ENCODE measurements around the gene DCUN1D4. TPM values are rescaled to one million over a fixed set of nuclear protein-coding genes. Genes with fewer than 3 reads are reported as not detected.
A peak's percentile ranks its signal among the peaks of the same experiment; 100 is the strongest.
"Not testable (repeated sequence)": the region's sequence is repeated elsewhere in the genome, so short reads cannot be mapped to it uniquely, and the experiment has no call there.

DCUN1D4 gene
- total RNA-seq, 1 donor from 2014 or later, result 62.4 TPM

DNA sequence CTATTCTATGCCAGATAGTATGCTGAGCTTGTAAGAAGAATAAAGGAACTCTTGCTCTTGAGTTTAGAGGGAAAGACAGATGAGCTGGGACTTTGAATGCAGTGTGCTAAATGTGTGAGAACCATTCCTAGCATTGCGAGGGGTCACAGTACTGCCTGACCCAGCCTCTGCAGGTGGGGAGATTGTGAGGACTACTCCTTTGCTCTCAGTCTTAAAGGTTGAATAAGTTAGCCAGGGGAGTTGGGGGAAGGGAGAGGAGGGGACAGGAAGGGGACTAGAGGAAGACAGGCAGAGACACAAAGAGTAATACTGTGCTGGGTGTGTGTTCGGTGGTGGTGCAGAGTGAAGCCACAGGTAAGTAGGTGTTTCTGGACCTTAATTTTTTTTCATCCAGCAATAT, 41.7 kb downstream of the DCUN1D4 start:
- Mint-ChIP-seq H3K4me3 (no peak overlapping the region), H3K4me1 (ENCODE audit: unreplicated experiment) (no peaks in the 10 kb centered on the region), H3K36me3 (peaks cover 25% of the 10 kb centered on the region), H3K27ac (peak overlapping the region; percentile 16), H3K9me3 (no peaks in the 10 kb centered on the region), H3K27me3 (no peaks in the 10 kb centered on the region)
- no peak for DNase-seq (ENCODE audit: extremely low spot score, unreplicated experiment)
- TF ChIP-seq, protein P1, sequence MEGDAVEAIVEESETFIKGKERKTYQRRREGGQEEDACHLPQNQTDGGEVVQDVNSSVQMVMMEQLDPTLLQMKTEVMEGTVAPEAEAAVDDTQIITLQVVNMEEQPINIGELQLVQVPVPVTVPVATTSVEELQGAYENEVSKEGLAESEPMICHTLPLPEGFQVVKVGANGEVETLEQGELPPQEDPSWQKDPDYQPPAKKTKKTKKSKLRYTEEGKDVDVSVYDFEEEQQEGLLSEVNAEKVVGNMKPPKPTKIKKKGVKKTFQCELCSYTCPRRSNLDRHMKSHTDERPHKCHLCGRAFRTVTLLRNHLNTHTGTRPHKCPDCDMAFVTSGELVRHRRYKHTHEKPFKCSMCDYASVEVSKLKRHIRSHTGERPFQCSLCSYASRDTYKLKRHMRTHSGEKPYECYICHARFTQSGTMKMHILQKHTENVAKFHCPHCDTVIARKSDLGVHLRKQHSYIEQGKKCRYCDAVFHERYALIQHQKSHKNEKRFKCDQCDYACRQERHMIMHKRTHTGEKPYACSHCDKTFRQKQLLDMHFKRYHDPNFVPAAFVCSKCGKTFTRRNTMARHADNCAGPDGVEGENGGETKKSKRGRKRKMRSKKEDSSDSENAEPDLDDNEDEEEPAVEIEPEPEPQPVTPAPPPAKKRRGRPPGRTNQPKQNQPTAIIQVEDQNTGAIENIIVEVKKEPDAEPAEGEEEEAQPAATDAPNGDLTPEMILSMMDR (conservative IDR thresholded peaks at IDR 0.05), result no peak

- no peak overlapping the region for H3K4me3 Mint-ChIP-seq
- DNase-seq (ENCODE audit: extremely low spot score, unreplicated experiment), result no peak
These were observed 42.4 kb downstream of the DCUN1D4 start for GRCh38 chr4:51885363-51885762.

GRCh38 chr4:51890760-51891159, 47.8 kb downstream of the DCUN1D4 start:
- DNase-seq (ENCODE audit: extremely low spot score, unreplicated experiment), result no peak
- peaks cover 3% of the 10 kb centered on the region for H3K4me1 Mint-ChIP-seq (ENCODE audit: unreplicated experiment)
- peaks cover 21% of the 10 kb centered on the region for H3K36me3 Mint-ChIP-seq
- no peak overlapping the region for H3K27ac Mint-ChIP-seq
- TF ChIP-seq, protein P1 (conservative IDR thresholded peaks at IDR 0.05), result no peak
- H3K9me3 Mint-ChIP-seq, result no peaks in the 10 kb centered on the region
- H3K27me3 Mint-ChIP-seq, result no peaks in the 10 kb centered on the region
- no peak overlapping the region for H3K4me3 Mint-ChIP-seq

More at GRCh38 chr4:51885363-51885762, 42.4 kb downstream of the DCUN1D4 start:
- TF ChIP-seq, protein P1 (conservative IDR thresholded peaks at IDR 0.05), result peak; percentile 61
- Mint-ChIP-seq H3K36me3 (peaks cover 25% of the 10 kb centered on the region), H3K9me3 (no peaks in the 10 kb centered on the region), H3K27ac (no peak overlapping the region), H3K4me1 (ENCODE audit: unreplicated experiment) (no peaks in the 10 kb centered on the region), H3K27me3 (no peaks in the 10 kb centered on the region)

GRCh38 chr4:51893402-51893801, 50.4 kb downstream of the DCUN1D4 start:
- H3K27ac Mint-ChIP-seq; H3K4me1 Mint-ChIP-seq (ENCODE audit: unreplicated experiment); H3K9me3 Mint-ChIP-seq; DNase-seq (ENCODE audit: extremely low spot score, unreplicated experiment); H3K4me3 Mint-ChIP-seq; H3K27me3 Mint-ChIP-seq: not testable (repeated sequence)
- peaks cover 23% of the 10 kb centered on the region for H3K36me3 Mint-ChIP-seq

DNA sequence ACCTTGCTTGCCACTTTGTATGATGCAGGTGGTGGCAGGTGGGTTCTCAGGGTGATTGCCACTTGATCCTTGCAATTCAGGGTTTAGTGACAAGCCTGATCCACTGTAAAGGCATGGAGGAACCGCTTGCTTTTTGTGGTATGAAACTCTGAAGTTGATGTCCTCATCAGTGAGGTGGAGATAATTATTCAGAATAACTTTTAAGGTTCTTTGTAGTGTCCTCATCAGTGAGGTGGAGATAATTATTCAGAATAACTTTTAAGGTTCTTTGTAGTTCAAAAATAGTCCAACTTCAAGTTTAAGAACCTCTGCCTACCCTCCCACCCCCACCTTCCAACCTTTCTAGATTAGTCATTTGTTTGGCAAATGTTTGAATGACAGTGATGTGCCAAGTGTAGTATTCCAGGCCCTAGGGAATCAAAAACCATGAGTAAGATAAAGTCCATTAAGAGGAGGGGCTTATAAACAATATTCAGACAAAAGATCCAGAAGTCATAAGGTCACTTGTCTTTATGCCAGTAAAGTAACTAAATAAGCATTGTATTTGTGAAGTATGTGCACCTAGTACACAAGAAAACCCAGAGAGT, 51.2 kb downstream of the DCUN1D4 start:
- no peaks in the 10 kb centered on the region for H3K27me3 Mint-ChIP-seq
- H3K27ac Mint-ChIP-seq, result no peak overlapping the region
- no peak overlapping the region for H3K4me3 Mint-ChIP-seq

DNA sequence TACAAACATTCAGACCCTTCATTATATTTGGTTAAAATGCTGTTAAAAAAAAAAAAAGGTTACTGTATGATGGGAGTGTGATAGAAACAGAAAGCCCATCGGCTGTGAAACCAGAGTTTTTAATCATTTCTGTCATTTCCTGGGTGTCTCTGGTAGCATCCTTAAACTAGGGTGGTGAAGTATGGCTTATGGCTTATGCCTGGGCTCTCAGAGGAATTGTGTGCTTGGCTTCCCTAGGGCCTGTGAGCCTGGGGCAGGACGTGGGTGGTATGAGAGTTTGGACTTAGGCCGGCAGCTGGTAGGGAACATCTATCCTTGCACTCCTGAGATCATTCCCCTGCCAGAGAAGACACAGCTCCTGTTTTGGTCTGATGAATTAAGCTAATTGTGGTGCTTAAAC, 52.2 kb downstream of the DCUN1D4 start:
- Mint-ChIP-seq H3K4me3 (no peak overlapping the region), H3K36me3 (peaks cover 27% of the 10 kb centered on the region), H3K27me3 (no peaks in the 10 kb centered on the region), H3K4me1 (ENCODE audit: unreplicated experiment) (peaks cover 5% of the 10 kb centered on the region), H3K9me3 (no peaks in the 10 kb centered on the region), H3K27ac (no peak overlapping the region)
- DNase-seq (ENCODE audit: extremely low spot score, unreplicated experiment), result no peak
- TF ChIP-seq, protein P1 (conservative IDR thresholded peaks at IDR 0.05), result no peak

More for the DNA sequence above, 51.2 kb downstream of the DCUN1D4 start:
- Mint-ChIP-seq H3K4me1 (ENCODE audit: unreplicated experiment) (peaks cover 5% of the 10 kb centered on the region), H3K36me3 (peaks cover 27% of the 10 kb centered on the region), H3K9me3 (no peaks in the 10 kb centered on the region)
- TF ChIP-seq, protein P1 (conservative IDR thresholded peaks at IDR 0.05), result no peak
- no peak for DNase-seq (ENCODE audit: extremely low spot score, unreplicated experiment)
